ENCODE data around the gene ZNF827.

Gene ZNF827

DNA sequence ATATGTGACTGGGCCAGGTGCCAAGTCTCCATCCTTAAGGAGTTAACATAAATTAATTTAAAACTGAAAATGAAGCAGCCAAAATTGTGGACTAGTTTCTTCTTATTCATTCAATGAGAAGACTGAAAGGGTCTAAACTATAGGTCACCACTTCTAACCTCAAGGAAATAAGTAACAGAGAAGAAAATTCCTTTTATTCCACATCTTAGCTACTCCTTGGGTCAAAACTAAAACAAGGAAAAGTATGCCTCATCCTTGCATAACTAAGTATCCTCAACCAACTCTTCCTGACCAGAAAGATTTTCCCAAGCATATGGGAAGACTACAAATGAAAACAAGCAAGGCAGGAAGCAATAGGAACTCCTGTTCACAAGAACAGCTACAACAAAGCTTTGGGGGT, 71.2 kb downstream of the ZNF827 start:
- no peak for TF ChIP-seq EZH2phosphoT487 (conservative IDR thresholded peaks at IDR 0.05; ENCODE audit: low read length)
- Histone ChIP-seq H3K79me2 (ENCODE audit: insufficient read depth, low read length) (peaks cover 32% of the 10 kb centered on the region; the same call in 1 of the 2 replicates), H3K36me3 (ENCODE audit: low read length) (peaks cover 16% of the 10 kb centered on the region; the same call in 1 of the 2 replicates)

DNA sequence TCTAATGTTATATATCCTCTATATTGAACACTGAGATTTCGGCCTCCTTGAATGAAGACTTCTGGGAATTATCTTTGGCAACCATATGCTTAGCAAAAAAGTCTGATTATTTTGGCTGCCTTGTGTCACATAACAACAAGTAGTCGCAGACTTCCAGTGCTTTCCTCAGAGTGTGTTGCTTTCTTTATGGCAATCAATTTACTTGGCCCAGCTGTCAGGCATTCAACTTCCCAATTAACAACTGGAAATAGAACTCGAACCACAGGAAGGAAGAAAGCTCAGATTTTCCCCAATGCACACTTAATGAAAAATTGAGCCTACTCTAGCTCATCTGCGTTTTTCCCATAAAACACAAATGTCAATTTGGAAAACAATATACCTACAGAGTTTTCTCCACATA, 71.6 kb downstream of the ZNF827 start:
- Histone ChIP-seq H3K9me3 (ENCODE audit: insufficient read depth, low read length) (no peaks in the 10 kb centered on the region), H3K4me2 (ENCODE audit: low read depth, low read length, poor library complexity, severe bottlenecking) (no peak overlapping the region), H2AFZ (ENCODE audit: low read depth, low read length, severe bottlenecking) (no peak overlapping the region), H3K4me3 (ENCODE audit: insufficient read depth, low read length, poor library complexity, severe bottlenecking) (no peak overlapping the region), H3K9me2 (replicated peaks; ENCODE audit: insufficient read depth, low read length) (no peaks in the 10 kb centered on the region), H3K79me2 (ENCODE audit: insufficient read depth, low read length) (peaks cover 30% of the 10 kb centered on the region; the same call in 1 of the 2 replicates), H3K27me3 (ENCODE audit: low read length) (no peaks in the 10 kb centered on the region), H3K36me3 (ENCODE audit: low read length) (peaks cover 16% of the 10 kb centered on the region; the same call in 1 of the 2 replicates), H3K27ac (ENCODE audit: low read depth, low read length) (no peak overlapping the region), H3F3A (ENCODE audit: insufficient read depth) (peaks cover 6% of the 10 kb centered on the region; the same call in 1 of the 2 replicates), H4K20me1 (ENCODE audit: low read depth, low read length) (no peaks in the 10 kb centered on the region), H3K9ac (ENCODE audit: low read length) (no peak overlapping the region)
- TF ChIP-seq EZH2phosphoT487 (conservative IDR thresholded peaks at IDR 0.05; ENCODE audit: low read length): no peak
- TF ChIP-seq, protein P1, sequence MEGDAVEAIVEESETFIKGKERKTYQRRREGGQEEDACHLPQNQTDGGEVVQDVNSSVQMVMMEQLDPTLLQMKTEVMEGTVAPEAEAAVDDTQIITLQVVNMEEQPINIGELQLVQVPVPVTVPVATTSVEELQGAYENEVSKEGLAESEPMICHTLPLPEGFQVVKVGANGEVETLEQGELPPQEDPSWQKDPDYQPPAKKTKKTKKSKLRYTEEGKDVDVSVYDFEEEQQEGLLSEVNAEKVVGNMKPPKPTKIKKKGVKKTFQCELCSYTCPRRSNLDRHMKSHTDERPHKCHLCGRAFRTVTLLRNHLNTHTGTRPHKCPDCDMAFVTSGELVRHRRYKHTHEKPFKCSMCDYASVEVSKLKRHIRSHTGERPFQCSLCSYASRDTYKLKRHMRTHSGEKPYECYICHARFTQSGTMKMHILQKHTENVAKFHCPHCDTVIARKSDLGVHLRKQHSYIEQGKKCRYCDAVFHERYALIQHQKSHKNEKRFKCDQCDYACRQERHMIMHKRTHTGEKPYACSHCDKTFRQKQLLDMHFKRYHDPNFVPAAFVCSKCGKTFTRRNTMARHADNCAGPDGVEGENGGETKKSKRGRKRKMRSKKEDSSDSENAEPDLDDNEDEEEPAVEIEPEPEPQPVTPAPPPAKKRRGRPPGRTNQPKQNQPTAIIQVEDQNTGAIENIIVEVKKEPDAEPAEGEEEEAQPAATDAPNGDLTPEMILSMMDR (IDR thresholded peaks at IDR 0.05; ENCODE audit: insufficient read depth, low read length, poor library complexity, severe bottlenecking): no peak

More for the DNA sequence above, 71.2 kb downstream of the ZNF827 start:
- Histone ChIP-seq H3F3A (ENCODE audit: insufficient read depth) (peaks cover 6% of the 10 kb centered on the region; the same call in 1 of the 2 replicates), H3K9ac (ENCODE audit: low read length) (no peak overlapping the region), H4K20me1 (ENCODE audit: low read depth, low read length) (no peaks in the 10 kb centered on the region), H3K4me2 (ENCODE audit: low read depth, low read length, poor library complexity, severe bottlenecking) (no peak overlapping the region), H3K9me3 (ENCODE audit: insufficient read depth, low read length) (no peaks in the 10 kb centered on the region), H2AFZ (ENCODE audit: low read depth, low read length, severe bottlenecking) (no peak overlapping the region), H3K4me3 (ENCODE audit: insufficient read depth, low read length, poor library complexity, severe bottlenecking) (no peak overlapping the region), H3K27ac (ENCODE audit: low read depth, low read length) (no peak overlapping the region), H3K9me2 (replicated peaks; ENCODE audit: insufficient read depth, low read length) (no peaks in the 10 kb centered on the region), H3K27me3 (ENCODE audit: low read length) (no peaks in the 10 kb centered on the region)

- peaks cover 31% of the 10 kb centered on the region; the same call in 1 of the 2 replicates for H3K79me2 ChIP-seq (ENCODE audit: insufficient read depth, low read length)
- no peaks in the 10 kb centered on the region for H3K27me3 ChIP-seq (ENCODE audit: low read length)
- no peak overlapping the region for H3K4me2 ChIP-seq (ENCODE audit: low read depth, low read length, poor library complexity, severe bottlenecking)
- no peak for TF ChIP-seq EZH2phosphoT487 (conservative IDR thresholded peaks at IDR 0.05; ENCODE audit: low read length)
- TF ChIP-seq, protein P1 (IDR thresholded peaks at IDR 0.05; ENCODE audit: insufficient read depth, low read length, poor library complexity, severe bottlenecking): no peak
- H3K27ac ChIP-seq (ENCODE audit: low read depth, low read length): no peak overlapping the region
- no peak overlapping the region for H3K9ac ChIP-seq (ENCODE audit: low read length)
- no peaks in the 10 kb centered on the region for H4K20me1 ChIP-seq (ENCODE audit: low read depth, low read length)
- H3K4me3 ChIP-seq (ENCODE audit: insufficient read depth, low read length, poor library complexity, severe bottlenecking): no peak overlapping the region
- H3K36me3 ChIP-seq (ENCODE audit: low read length): peaks cover 15% of the 10 kb centered on the region; the same call in 1 of the 2 replicates
- H3K9me3 ChIP-seq (ENCODE audit: insufficient read depth, low read length): no peaks in the 10 kb centered on the region
- no peak overlapping the region for H2AFZ ChIP-seq (ENCODE audit: low read depth, low read length, severe bottlenecking)
- no peaks in the 10 kb centered on the region for H3F3A ChIP-seq (ENCODE audit: insufficient read depth)
- H3K9me2 ChIP-seq (replicated peaks; ENCODE audit: insufficient read depth, low read length): no peaks in the 10 kb centered on the region
Measured at GRCh38 chr4:145865274-145865941, 73.2 kb downstream of the ZNF827 start.

GRCh38 chr4:145863191-145863590, 75.4 kb downstream of the ZNF827 start:
- no peaks in the 10 kb centered on the region for H3K27me3 ChIP-seq (ENCODE audit: low read length)
- peaks cover 24% of the 10 kb centered on the region; the same call in 1 of the 2 replicates for H3K79me2 ChIP-seq (ENCODE audit: insufficient read depth, low read length)
- no peak overlapping the region for H3K27ac ChIP-seq (ENCODE audit: low read depth, low read length)
- H3F3A ChIP-seq (ENCODE audit: insufficient read depth): no peaks in the 10 kb centered on the region
- no peak overlapping the region for H3K4me3 ChIP-seq (ENCODE audit: insufficient read depth, low read length, poor library complexity, severe bottlenecking)
- H3K36me3 ChIP-seq (ENCODE audit: low read length): peaks cover 9% of the 10 kb centered on the region; the same call in 1 of the 2 replicates
- no peak overlapping the region for H3K4me2 ChIP-seq (ENCODE audit: low read depth, low read length, poor library complexity, severe bottlenecking)
- H3K9me3 ChIP-seq (ENCODE audit: insufficient read depth, low read length): no peaks in the 10 kb centered on the region
- no peaks in the 10 kb centered on the region for H3K9me2 ChIP-seq (replicated peaks; ENCODE audit: insufficient read depth, low read length)
- no peak overlapping the region for H3K9ac ChIP-seq (ENCODE audit: low read length)
- no peak overlapping the region for H2AFZ ChIP-seq (ENCODE audit: low read depth, low read length, severe bottlenecking)
- H4K20me1 ChIP-seq (ENCODE audit: low read depth, low read length): no peaks in the 10 kb centered on the region
- TF ChIP-seq EZH2phosphoT487 (conservative IDR thresholded peaks at IDR 0.05; ENCODE audit: low read length): no peak
- TF ChIP-seq, protein P1 (IDR thresholded peaks at IDR 0.05; ENCODE audit: insufficient read depth, low read length, poor library complexity, severe bottlenecking): no peak
